OCI-LY1 (cell line): ENCODE measurements around the gene LRRC25.

ENCODE experiments used
- EZH2 ChIP-seq: fragments of 200-600 bp; sonication (generic), shearing (Covaris generic); IDR thresholded peaks from 2 replicates; pipeline ENCODE4 v1.8.0; 2017; ENCODE audit warnings: borderline replicate concordance, mixed run types, mild to moderate bottlenecking, antibody characterized with exemption, low read length, moderate library complexity, mixed read lengths
- TF ChIP-seq, protein P1 (sequence below): fragments of 200-600 bp; sonication (generic), shearing (Covaris generic); IDR thresholded peaks from 2 replicates; pipeline ENCODE4 v1.5.1; 2017; ENCODE audit warnings: mild to moderate bottlenecking, antibody characterized with exemption, low read length, moderate library complexity, mixed read lengths

GRCh38 chr19:18390065-18390907, 7.1 kb downstream of the LRRC25 start:
- TF ChIP-seq, protein P1, sequence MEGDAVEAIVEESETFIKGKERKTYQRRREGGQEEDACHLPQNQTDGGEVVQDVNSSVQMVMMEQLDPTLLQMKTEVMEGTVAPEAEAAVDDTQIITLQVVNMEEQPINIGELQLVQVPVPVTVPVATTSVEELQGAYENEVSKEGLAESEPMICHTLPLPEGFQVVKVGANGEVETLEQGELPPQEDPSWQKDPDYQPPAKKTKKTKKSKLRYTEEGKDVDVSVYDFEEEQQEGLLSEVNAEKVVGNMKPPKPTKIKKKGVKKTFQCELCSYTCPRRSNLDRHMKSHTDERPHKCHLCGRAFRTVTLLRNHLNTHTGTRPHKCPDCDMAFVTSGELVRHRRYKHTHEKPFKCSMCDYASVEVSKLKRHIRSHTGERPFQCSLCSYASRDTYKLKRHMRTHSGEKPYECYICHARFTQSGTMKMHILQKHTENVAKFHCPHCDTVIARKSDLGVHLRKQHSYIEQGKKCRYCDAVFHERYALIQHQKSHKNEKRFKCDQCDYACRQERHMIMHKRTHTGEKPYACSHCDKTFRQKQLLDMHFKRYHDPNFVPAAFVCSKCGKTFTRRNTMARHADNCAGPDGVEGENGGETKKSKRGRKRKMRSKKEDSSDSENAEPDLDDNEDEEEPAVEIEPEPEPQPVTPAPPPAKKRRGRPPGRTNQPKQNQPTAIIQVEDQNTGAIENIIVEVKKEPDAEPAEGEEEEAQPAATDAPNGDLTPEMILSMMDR: no peak
- TF ChIP-seq EZH2: no peak
